Lung (tissue), 12 donors: Measurements from ENCODE around the gene CLDND1. TPM values are rescaled to one million over a fixed set of nuclear protein-coding genes. Genes with fewer than 3 reads are reported as not detected.

Experiments used
- ATAC-seq: fragments of 200-7000 bp; cut with Tn5 transposase; one replicate; pipeline ENCODE4 v1.9.1; 2020; ENCODE audit warnings: moderate number of reproducible peaks; ENCODE audit not compliant: insufficient read depth, low FRiP score
- DNase-seq, 3 donors: peaks; one replicate each; pipeline ENCODE4 v3.0.0-alpha.2; 2013 to 2017
- H3K27ac ChIP-seq, 2 donors: one replicate each; pipeline ENCODE4 v1.5.1; 2013; ENCODE audit warnings: mild to moderate bottlenecking in 2 of 2, moderate library complexity in 2 of 2, control low read depth in 1 of 2, inconsistent platforms in 1 of 2, low read depth in 1 of 2, low read length in 1 of 2
- H3K27me3 ChIP-seq, 3 donors: one replicate each; pipeline ENCODE4 v1.5.1; 2013; ENCODE audit warnings: low read length in 2 of 3; ENCODE audit not compliant: control insufficient read depth in 3 of 3, insufficient read depth in 3 of 3
- H3K36me3 ChIP-seq, 4 donors: one replicate each; pipeline ENCODE4 v1.5.1; 2013; ENCODE audit warnings: low read length in 4 of 4, mild to moderate bottlenecking in 1 of 4, moderate library complexity in 1 of 4; ENCODE audit not compliant: control insufficient read depth in 4 of 4, insufficient read depth in 4 of 4
- H3K4me1 ChIP-seq, 5 donors: one replicate each; pipeline ENCODE4 v1.5.1; 2013; ENCODE audit warnings: low read length in 5 of 5, mild to moderate bottlenecking in 2 of 5, moderate library complexity in 1 of 5; ENCODE audit not compliant: control insufficient read depth in 5 of 5, insufficient read depth in 5 of 5
- H3K4me3 ChIP-seq: one replicate; pipeline ENCODE4 v1.5.1; 2013; ENCODE audit warnings: mild to moderate bottlenecking, control low read depth, moderate library complexity
- H3K9ac ChIP-seq, 2 donors: one replicate each; pipeline ENCODE4 v1.5.1; 2013; ENCODE audit warnings: low read length in 2 of 2, control low read depth in 1 of 2; ENCODE audit not compliant: insufficient read depth in 1 of 2
- H3K9me3 ChIP-seq, 4 donors: one replicate each; pipeline ENCODE4 v1.5.1; 2013; ENCODE audit warnings: low read length in 3 of 4, mild to moderate bottlenecking in 1 of 4, moderate library complexity in 1 of 4; ENCODE audit not compliant: control insufficient read depth in 4 of 4, insufficient read depth in 3 of 4
- CTCF ChIP-seq: IDR thresholded peaks from 2 replicates; pipeline ENCODE4 v1.5.1; 2012; ENCODE audit warnings: mild to moderate bottlenecking; ENCODE audit errors: control extremely low read depth, extremely low read depth
- WGBS, 2 donors: extraction: QIAGEN DNeasy Blood & Tissue Kit; methylation state at CpG; one replicate each; pipeline ENCODE4 v1.1.7; 2013; 5-methylcytosine and 5-hydroxymethylcytosine counted together
- polyA plus RNA-seq, 2 donors: library from polyadenylated mRNA; stranded (reverse); fragments of 200-250 nt; gene quantifications; one replicate each; pipeline ENCODE4 v1.2.1, GENCODE V29; 2013
- total RNA-seq, 2 donors: library from RNA; depleted of rRNA in 1 of 2; stranded (reverse); fragments of >200 nt in 1 of 2; gene quantifications; one replicate each; pipeline ENCODE4 v1.2.1, GENCODE V29; 2014 to 2021
- donor health status: control.
- donor health status: control.
- donor health status: Bipolar disorder and iron deficiency.
- donor health status: healthy.
- donor health status: DM: yes; HTN: yes; CAD: no.

CLDND1 gene
- total and polyA plus RNA-seq, 4 donors, result 52.6 to 135 (median 70.4) TPM

GRCh38 chr3:98548544-98548943 is 25.8 kb upstream of the CLDND1 start:
- no peak for DNase-seq

GRCh38 chr3:98545940-98546339 is 23.2 kb upstream of the CLDND1 start:
- H3K36me3 ChIP-seq, result no peaks in the 10 kb centered on the region
- H3K4me1 ChIP-seq, result no peaks in the 10 kb centered on the region
- no peaks in the 10 kb centered on the region for H3K9me3 ChIP-seq
- TF ChIP-seq CTCF, result no peak
- H3K9ac ChIP-seq, result no peak overlapping the region
- ATAC-seq, result no peak
- no peak overlapping the region for H3K4me3 ChIP-seq
- no peaks in the 10 kb centered on the region for H3K27me3 ChIP-seq
- H3K27ac ChIP-seq, result no peak overlapping the region
- no peak for DNase-seq
- WGBS, 2 donors, result 76 to 86% methylated on average over 5 of the region's 5 CpGs

More at GRCh38 chr3:98548544-98548943, 25.8 kb upstream of the CLDND1 start:
- ATAC-seq, result no peak
- 67 to 93% methylated on average over 5 of the region's 5 CpGs for WGBS, 2 donors
- Histone ChIP-seq H3K9ac (no peak overlapping the region), H3K4me3 (no peak overlapping the region), H3K36me3 (no peaks in the 10 kb centered on the region), H3K4me1 (no peaks in the 10 kb centered on the region), H3K27me3 (no peaks in the 10 kb centered on the region), H3K9me3 (no peaks in the 10 kb centered on the region), H3K27ac (no peak overlapping the region)
- no peak for TF ChIP-seq CTCF

GRCh38 chr3:98542623-98543022 is 19.9 kb upstream of the CLDND1 start:
- Histone ChIP-seq H3K36me3 (no peaks in the 10 kb centered on the region), H3K9me3 (no peaks in the 10 kb centered on the region), H3K4me1 (no peaks in the 10 kb centered on the region), H3K4me3 (no peak overlapping the region), H3K27me3 (no peaks in the 10 kb centered on the region), H3K27ac (no peak overlapping the region), H3K9ac (no peak overlapping the region)
- TF ChIP-seq CTCF, result no peak
- DNase-seq (no peak), ATAC-seq (no peak)
- 89 to 90% methylated on average over 1 of the region's 1 CpG for WGBS, 2 donors

DNA sequence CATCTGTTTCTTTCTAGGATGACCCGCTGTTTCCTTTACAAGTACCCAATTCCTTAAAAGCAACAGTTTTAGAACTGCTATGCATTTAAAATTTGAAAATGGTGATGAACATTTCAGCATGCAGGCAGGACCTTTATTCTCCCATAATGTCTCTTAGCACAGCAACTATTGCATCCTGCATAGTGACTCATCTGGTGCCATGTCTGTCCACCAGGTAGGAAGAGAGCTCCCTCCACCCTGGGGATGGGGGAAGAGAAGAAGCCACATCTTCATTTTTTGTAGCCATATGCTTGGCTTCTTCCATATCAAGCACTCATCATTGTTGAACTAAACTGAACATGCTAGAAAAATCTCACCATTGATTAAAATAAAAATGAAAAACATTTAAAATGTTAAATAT is 19.0 kb upstream of the CLDND1 start:
- 95% methylated on average over 1 of the region's 1 CpG for WGBS, 2 donors
- no peak for TF ChIP-seq CTCF
- no peaks in the 10 kb centered on the region for H3K36me3 ChIP-seq
- H3K27ac ChIP-seq, result no peak overlapping the region
- H3K27me3 ChIP-seq, result no peaks in the 10 kb centered on the region
- H3K9ac ChIP-seq, result no peak overlapping the region
- no peaks in the 10 kb centered on the region for H3K4me1 ChIP-seq
- ATAC-seq (no peak), DNase-seq (no peak)
- H3K9me3 ChIP-seq, result no peaks in the 10 kb centered on the region
- no peak overlapping the region for H3K4me3 ChIP-seq
